ENCODE data around the gene RAMP1.

DNA sequence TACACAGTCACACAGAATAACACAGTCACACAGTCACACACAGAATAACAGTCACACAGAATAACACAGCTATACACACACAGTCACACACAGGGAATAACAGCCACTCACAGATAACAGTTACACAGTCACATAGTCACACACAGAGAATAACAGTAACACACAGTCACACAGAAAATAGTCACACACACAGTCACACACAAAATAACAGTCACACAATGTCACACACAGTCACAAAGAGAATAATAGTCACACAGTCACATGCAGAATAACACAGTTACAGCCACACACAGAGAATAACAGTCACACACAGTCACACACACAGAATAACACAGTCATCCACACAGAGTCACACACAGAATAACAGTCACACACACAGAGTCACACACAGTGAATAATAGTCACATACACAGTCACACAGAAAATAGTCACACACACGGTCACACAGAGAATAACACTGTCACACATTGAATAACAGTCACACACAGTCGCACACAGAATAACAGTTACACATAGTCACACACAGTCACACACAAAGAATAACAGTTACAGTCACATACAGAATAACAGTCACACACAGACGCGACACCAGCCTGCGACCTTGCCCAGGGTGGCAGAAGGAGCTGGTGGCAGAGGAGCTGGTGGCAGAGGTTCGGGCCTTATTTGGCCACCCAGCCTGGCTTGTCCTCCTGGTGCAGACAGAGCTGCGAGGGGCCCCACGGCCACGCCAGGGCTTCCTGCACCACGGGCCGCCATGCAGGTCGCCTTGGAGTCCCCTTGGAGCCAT is 51.3 kb downstream of the RAMP1 start:
- no peak for TF ChIP-seq EZH2 (IDR thresholded peaks at IDR 0.05; ENCODE audit: borderline replicate concordance, insufficient read depth, low read depth, low read length, poor library complexity, severe bottlenecking)
- TF ChIP-seq, protein P1, sequence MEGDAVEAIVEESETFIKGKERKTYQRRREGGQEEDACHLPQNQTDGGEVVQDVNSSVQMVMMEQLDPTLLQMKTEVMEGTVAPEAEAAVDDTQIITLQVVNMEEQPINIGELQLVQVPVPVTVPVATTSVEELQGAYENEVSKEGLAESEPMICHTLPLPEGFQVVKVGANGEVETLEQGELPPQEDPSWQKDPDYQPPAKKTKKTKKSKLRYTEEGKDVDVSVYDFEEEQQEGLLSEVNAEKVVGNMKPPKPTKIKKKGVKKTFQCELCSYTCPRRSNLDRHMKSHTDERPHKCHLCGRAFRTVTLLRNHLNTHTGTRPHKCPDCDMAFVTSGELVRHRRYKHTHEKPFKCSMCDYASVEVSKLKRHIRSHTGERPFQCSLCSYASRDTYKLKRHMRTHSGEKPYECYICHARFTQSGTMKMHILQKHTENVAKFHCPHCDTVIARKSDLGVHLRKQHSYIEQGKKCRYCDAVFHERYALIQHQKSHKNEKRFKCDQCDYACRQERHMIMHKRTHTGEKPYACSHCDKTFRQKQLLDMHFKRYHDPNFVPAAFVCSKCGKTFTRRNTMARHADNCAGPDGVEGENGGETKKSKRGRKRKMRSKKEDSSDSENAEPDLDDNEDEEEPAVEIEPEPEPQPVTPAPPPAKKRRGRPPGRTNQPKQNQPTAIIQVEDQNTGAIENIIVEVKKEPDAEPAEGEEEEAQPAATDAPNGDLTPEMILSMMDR (IDR thresholded peaks at IDR 0.05) = no peak

Measured in B cell (primary cell).